NCI-H446 treated with DMSO at 0.1 percent for 48 hours (cell line): ENCODE results near the gene MIPOL1.

ENCODE experiments used
- DNase-seq: peaks from one replicate; lab custom pipeline; 2025; lab: John Stamatoyannopoulos, UW

MIPOL1 gene

DNA sequence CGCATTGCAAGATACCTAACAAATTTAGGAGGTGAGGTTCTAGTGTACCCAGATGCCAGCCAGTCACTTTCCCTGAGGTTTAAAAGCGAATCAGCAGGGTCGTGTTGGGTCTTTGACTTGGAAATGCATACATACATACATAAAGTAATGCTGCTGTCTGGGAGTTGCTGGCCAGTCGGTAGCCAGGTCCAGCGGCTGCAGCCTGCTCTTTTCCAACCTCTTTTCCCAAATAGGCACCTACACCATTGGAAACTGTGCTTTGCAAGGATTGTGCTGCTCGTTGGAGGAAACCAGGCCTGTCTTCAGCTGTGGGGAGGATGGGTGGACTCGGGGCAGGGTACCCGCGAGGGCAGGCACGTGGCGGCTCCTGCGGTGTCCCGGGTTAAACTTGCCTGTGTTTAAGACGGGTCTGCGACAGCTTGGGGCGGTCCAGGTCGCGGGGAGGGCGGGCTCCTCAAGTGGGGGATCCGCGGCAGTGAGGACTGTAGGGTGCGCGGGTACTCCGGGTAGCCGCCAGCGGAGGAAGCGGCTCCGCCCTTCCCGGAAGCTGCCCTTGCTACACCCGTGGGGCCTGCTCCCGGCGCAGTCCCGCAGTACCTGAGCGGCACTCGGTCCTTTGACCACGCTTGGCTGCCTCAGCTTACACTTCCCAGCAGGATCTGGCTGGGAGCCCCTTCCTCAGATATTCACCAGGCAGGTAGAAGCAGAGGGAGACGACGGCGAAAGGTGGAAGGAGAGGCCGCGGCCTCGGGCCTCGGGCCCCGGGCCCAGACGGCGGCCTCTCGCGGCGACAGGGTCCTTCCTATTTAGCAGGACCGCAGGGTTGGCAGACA lies 400.4 kb downstream of the MIPOL1 start:
- DNase-seq = no peak

GRCh38 chr14:37598747-37599506 lies 401.2 kb downstream of the MIPOL1 start:
- no peak for DNase-seq

DNA sequence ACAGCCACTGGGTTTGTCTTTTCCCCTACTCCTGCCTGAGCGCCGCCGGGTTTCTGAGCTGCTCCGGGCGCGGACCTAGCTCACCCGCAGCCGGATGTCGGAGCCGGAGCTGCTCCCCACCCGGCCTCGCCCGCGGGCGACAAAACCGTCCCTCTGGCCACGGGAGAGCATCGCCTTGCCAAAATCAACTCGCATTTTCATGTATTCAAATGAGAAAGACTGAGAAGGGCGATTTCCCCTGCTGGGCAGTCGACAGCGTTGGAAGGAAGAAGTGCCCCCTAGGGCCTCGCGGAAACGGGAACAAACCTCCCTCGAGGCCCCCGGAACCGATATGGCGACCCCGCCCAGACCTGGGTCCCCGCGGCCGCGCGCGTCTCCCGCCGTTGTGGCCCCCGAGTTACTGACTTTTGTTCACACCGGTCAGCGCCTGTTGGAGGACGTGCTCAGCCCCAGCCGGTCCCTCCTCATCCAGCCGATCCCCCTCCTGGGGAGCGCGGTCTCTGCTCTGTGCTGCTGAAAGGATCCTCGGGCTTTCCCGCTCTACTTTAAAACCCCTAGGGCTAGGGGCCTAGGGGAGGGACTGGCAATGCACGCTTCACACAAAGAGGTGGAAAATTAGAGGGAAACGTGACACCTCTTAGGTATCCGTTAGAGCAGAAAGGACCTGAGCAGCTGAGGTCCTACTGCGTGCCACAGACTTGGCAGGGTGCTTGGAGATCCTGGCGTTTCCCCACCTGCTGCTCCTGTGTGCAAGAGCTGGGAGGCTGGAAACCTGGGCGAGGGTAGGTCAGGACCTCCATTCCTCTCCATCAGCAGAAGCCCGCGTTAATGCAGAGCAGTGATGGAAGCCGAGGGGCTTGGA lies 402.0 kb downstream of the MIPOL1 start:
- no peak for DNase-seq

- no peak for DNase-seq
Observed at GRCh38 chr14:37600880-37601741, 403.4 kb downstream of the MIPOL1 start.

- DNase-seq = no peak
Observed at GRCh38 chr14:37601865-37602264, 404.1 kb downstream of the MIPOL1 start.
